ENCODE measurements around the gene EFHC1.

DNA sequence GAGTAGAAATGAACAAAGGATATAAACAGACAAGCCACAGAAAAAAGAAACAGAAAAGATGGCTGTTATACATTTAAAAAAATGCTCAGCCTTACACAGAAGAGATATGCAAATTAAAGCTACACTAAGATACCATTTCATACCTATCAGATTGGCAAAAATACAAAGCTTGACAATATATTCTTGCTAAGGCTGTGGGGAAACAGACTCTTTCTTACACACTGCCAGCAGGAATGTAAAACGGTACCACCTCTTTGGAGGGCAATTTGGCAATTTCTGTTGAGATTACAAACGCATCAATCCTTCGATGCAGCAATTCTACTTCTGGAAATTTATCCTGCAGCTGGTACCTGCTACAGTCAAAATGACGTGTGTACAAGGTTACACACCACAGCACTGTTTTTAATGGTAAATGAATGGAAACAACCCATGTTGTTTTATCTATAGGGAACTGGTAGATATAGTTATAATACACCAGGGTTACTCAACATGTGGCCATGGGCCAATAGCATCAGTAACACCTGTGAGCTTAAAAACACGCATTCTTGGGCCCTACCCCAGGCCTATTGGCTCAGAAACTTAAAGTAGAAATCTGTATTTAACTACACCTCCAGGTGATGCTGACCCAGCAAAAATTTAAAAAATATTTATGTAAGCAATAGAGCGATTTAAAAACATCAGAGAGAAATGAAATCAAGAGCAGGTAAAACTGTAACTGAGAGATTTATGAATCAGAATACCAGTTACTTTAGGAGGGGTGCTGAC lies 103.4 kb downstream of the EFHC1 start:
- TF ChIP-seq, protein P1, sequence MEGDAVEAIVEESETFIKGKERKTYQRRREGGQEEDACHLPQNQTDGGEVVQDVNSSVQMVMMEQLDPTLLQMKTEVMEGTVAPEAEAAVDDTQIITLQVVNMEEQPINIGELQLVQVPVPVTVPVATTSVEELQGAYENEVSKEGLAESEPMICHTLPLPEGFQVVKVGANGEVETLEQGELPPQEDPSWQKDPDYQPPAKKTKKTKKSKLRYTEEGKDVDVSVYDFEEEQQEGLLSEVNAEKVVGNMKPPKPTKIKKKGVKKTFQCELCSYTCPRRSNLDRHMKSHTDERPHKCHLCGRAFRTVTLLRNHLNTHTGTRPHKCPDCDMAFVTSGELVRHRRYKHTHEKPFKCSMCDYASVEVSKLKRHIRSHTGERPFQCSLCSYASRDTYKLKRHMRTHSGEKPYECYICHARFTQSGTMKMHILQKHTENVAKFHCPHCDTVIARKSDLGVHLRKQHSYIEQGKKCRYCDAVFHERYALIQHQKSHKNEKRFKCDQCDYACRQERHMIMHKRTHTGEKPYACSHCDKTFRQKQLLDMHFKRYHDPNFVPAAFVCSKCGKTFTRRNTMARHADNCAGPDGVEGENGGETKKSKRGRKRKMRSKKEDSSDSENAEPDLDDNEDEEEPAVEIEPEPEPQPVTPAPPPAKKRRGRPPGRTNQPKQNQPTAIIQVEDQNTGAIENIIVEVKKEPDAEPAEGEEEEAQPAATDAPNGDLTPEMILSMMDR (conservative IDR thresholded peaks at IDR 0.05; ENCODE audit: low read length): no peak
- TF ChIP-seq EZH2phosphoT487 (IDR thresholded peaks at IDR 0.05; ENCODE audit: borderline replicate concordance): no peak

Data from Loucy (cell line).